ENCODE data around the gene BCAS3.

BCAS3 gene

GRCh38 chr17:61280851-61281250 lies 603.2 kb downstream of the BCAS3 start:
- Mint-ChIP-seq H3K36me3 (peaks cover 27% of the 10 kb centered on the region), H3K27me3 (no peaks in the 10 kb centered on the region), H3K27ac (no peak overlapping the region), H3K9me3 (no peaks in the 10 kb centered on the region), H3K4me3 (no peak overlapping the region), H3K4me1 (peaks cover 16% of the 10 kb centered on the region)
- no peak for ATAC-seq

GRCh38 chr17:61282377-61282776 lies 604.7 kb downstream of the BCAS3 start:
- Mint-ChIP-seq H3K9me3 (no peaks in the 10 kb centered on the region), H3K27ac (no peak overlapping the region)
- ATAC-seq, result no peak

GRCh38 chr17:61283043-61283442 lies 605.4 kb downstream of the BCAS3 start:
- H3K4me3 Mint-ChIP-seq, result no peak overlapping the region
- peaks cover 12% of the 10 kb centered on the region for H3K36me3 Mint-ChIP-seq
- no peak overlapping the region for H3K27ac Mint-ChIP-seq
- H3K4me1 Mint-ChIP-seq, result peaks cover 16% of the 10 kb centered on the region
- H3K27me3 Mint-ChIP-seq, result no peaks in the 10 kb centered on the region
- no peak for ATAC-seq
- no peaks in the 10 kb centered on the region for H3K9me3 Mint-ChIP-seq

More at GRCh38 chr17:61282377-61282776, 604.7 kb downstream of the BCAS3 start:
- Mint-ChIP-seq H3K4me3 (no peak overlapping the region), H3K36me3 (peaks cover 14% of the 10 kb centered on the region), H3K27me3 (no peaks in the 10 kb centered on the region), H3K4me1 (peaks cover 16% of the 10 kb centered on the region)

GRCh38 chr17:61284174-61284573 lies 606.5 kb downstream of the BCAS3 start:
- Mint-ChIP-seq H3K36me3 (peaks cover 12% of the 10 kb centered on the region), H3K4me1 (peaks cover 9% of the 10 kb centered on the region), H3K9me3 (no peaks in the 10 kb centered on the region), H3K27ac (no peak overlapping the region), H3K4me3 (no peak overlapping the region), H3K27me3 (no peaks in the 10 kb centered on the region)
- ATAC-seq, result no peak

GRCh38 chr17:61284746-61285145 lies 607.1 kb downstream of the BCAS3 start:
- Mint-ChIP-seq H3K4me3 (no peak overlapping the region), H3K9me3 (no peaks in the 10 kb centered on the region), H3K4me1 (peaks cover 4% of the 10 kb centered on the region), H3K36me3 (peaks cover 12% of the 10 kb centered on the region), H3K27me3 (no peaks in the 10 kb centered on the region), H3K27ac (no peak overlapping the region)
- no peak for ATAC-seq

- H3K9me3 Mint-ChIP-seq, result no peaks in the 10 kb centered on the region
- H3K36me3 Mint-ChIP-seq, result peaks cover 12% of the 10 kb centered on the region
- H3K27ac Mint-ChIP-seq, result no peak overlapping the region
- H3K27me3 Mint-ChIP-seq, result no peaks in the 10 kb centered on the region
- ATAC-seq, result no peak
- no peak overlapping the region for H3K4me3 Mint-ChIP-seq
- no peaks in the 10 kb centered on the region for H3K4me1 Mint-ChIP-seq
Measured at GRCh38 chr17:61285526-61286320, 608.1 kb downstream of the BCAS3 start.

GRCh38 chr17:61286449-61286848 lies 608.8 kb downstream of the BCAS3 start:
- Mint-ChIP-seq H3K36me3 (peaks cover 12% of the 10 kb centered on the region), H3K27ac (no peak overlapping the region), H3K4me1 (no peaks in the 10 kb centered on the region), H3K27me3 (no peaks in the 10 kb centered on the region), H3K4me3 (no peak overlapping the region), H3K9me3 (no peaks in the 10 kb centered on the region)
- no peak for ATAC-seq

GRCh38 chr17:61289408-61290385 lies 612.0 kb downstream of the BCAS3 start:
- H3K36me3 Mint-ChIP-seq, result peaks cover 1% of the 10 kb centered on the region
- ATAC-seq, result no peak
- no peak overlapping the region for H3K27ac Mint-ChIP-seq
- no peaks in the 10 kb centered on the region for H3K9me3 Mint-ChIP-seq
- no peaks in the 10 kb centered on the region for H3K4me1 Mint-ChIP-seq
- no peaks in the 10 kb centered on the region for H3K27me3 Mint-ChIP-seq
- no peak overlapping the region for H3K4me3 Mint-ChIP-seq

GRCh38 chr17:61291451-61292285 lies 614.0 kb downstream of the BCAS3 start:
- ATAC-seq, result no peak
- Mint-ChIP-seq H3K9me3 (no peaks in the 10 kb centered on the region), H3K4me1 (no peaks in the 10 kb centered on the region), H3K27me3 (no peaks in the 10 kb centered on the region), H3K36me3 (no peaks in the 10 kb centered on the region), H3K4me3 (no peak overlapping the region), H3K27ac (no peak overlapping the region)

- no peak overlapping the region for H3K27ac Mint-ChIP-seq
- no peaks in the 10 kb centered on the region for H3K9me3 Mint-ChIP-seq
- H3K36me3 Mint-ChIP-seq, result no peaks in the 10 kb centered on the region
- H3K27me3 Mint-ChIP-seq, result no peaks in the 10 kb centered on the region
- H3K4me1 Mint-ChIP-seq, result no peaks in the 10 kb centered on the region
- no peak overlapping the region for H3K4me3 Mint-ChIP-seq
- no peak for ATAC-seq
Measured at GRCh38 chr17:61294286-61294685, 616.6 kb downstream of the BCAS3 start.

- ATAC-seq, result no peak
- H3K4me3 Mint-ChIP-seq, result no peak overlapping the region
- no peaks in the 10 kb centered on the region for H3K4me1 Mint-ChIP-seq
- H3K36me3 Mint-ChIP-seq, result no peaks in the 10 kb centered on the region
- H3K27ac Mint-ChIP-seq, result no peak overlapping the region
- H3K27me3 Mint-ChIP-seq, result no peaks in the 10 kb centered on the region
- no peaks in the 10 kb centered on the region for H3K9me3 Mint-ChIP-seq
Measured at GRCh38 chr17:61294777-61295176, 617.1 kb downstream of the BCAS3 start.

GRCh38 chr17:61296058-61296457 lies 618.4 kb downstream of the BCAS3 start:
- H3K27ac Mint-ChIP-seq, result no peak overlapping the region
- H3K4me1 Mint-ChIP-seq, result no peaks in the 10 kb centered on the region
- H3K4me3 Mint-ChIP-seq, result no peak overlapping the region
- no peaks in the 10 kb centered on the region for H3K9me3 Mint-ChIP-seq
- ATAC-seq, result no peak
- H3K36me3 Mint-ChIP-seq, result no peaks in the 10 kb centered on the region
- H3K27me3 Mint-ChIP-seq, result no peaks in the 10 kb centered on the region

GRCh38 chr17:61299517-61300513 lies 622.2 kb downstream of the BCAS3 start:
- H3K27me3 Mint-ChIP-seq, result no peaks in the 10 kb centered on the region
- no peaks in the 10 kb centered on the region for H3K4me1 Mint-ChIP-seq
- no peaks in the 10 kb centered on the region for H3K9me3 Mint-ChIP-seq
- no peak overlapping the region for H3K4me3 Mint-ChIP-seq
- ATAC-seq, result no peak
- H3K36me3 Mint-ChIP-seq, result peaks cover 6% of the 10 kb centered on the region
- H3K27ac Mint-ChIP-seq, result no peak overlapping the region

All from stimulated activated memory B cell treated with anti-CD40 and anti-IgM and Interleukin-4, amounts not matched to agents 10 μg/mL and 1 μg/mL and 100 μg/mL, for 72 hours (primary cell).